ENCODE measurements around the gene TMEM44.

DNA sequence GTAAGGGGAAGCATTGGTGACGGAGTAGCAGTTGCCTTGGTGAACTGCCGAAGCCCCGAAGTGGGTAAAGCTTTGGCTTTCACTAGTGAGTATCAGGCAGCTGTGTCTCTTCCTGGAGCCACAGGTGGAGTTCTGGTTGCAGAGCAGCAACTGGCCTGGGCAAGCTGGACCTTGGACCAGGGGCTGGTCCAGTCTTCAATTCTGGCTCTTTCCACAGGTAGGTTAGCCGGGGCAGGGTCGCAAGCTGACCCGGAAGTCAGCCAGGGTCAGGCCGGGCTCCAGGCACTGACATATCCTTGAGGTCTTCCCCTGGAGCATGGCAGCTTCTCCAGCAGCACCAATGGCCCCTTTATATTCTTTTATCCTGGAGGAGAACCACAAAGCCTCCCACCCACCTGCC is 73.2 kb downstream of the TMEM44 start:
- TF ChIP-seq, protein P1, sequence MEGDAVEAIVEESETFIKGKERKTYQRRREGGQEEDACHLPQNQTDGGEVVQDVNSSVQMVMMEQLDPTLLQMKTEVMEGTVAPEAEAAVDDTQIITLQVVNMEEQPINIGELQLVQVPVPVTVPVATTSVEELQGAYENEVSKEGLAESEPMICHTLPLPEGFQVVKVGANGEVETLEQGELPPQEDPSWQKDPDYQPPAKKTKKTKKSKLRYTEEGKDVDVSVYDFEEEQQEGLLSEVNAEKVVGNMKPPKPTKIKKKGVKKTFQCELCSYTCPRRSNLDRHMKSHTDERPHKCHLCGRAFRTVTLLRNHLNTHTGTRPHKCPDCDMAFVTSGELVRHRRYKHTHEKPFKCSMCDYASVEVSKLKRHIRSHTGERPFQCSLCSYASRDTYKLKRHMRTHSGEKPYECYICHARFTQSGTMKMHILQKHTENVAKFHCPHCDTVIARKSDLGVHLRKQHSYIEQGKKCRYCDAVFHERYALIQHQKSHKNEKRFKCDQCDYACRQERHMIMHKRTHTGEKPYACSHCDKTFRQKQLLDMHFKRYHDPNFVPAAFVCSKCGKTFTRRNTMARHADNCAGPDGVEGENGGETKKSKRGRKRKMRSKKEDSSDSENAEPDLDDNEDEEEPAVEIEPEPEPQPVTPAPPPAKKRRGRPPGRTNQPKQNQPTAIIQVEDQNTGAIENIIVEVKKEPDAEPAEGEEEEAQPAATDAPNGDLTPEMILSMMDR (optimal IDR thresholded peaks at IDR 0.05 in 1 of 3, IDR thresholded peaks at IDR 0.05 in 1 of 3, conservative IDR thresholded peaks at IDR 0.05 in 1 of 3; ENCODE audit: extremely low read depth in 1 of 3, insufficient read depth in 2 of 3, low read length in 3 of 3): no peak
- no peak for TF ChIP-seq EZH2 (IDR thresholded peaks at IDR 0.05; ENCODE audit: low read length)
